B cell (primary cell): ENCODE results near the gene YBEY. TPM values are rescaled to one million over a fixed set of nuclear protein-coding genes. Genes with fewer than 3 reads are reported as not detected.

ENCODE experiments used
- ATAC-seq: fragments of 200-7000 bp; cut with Tn5 transposase; one replicate; pipeline ENCODE4 v1.10.0; 2021; ENCODE audit warnings: low read depth, mild to moderate bottlenecking, moderate number of reproducible peaks, moderate library complexity
- CTCF ChIA-PET: fragments of 350-600 bp; sonication (Branson Sonifier 250); formaldehyde crosslinking; loops from one replicate; lab custom pipeline; 2021; ENCODE audit warnings: antibody characterized with exemption, inconsistent platforms; lab: Charles Lee
- POLR2A ChIA-PET: fragments of 350-600 bp; sonication (Branson Sonifier 250); formaldehyde crosslinking; loops from one replicate; lab custom pipeline; 2021; ENCODE audit warnings: antibody characterized with exemption; lab: Charles Lee
- DNase-seq: peaks from one replicate; pipeline ENCODE4 v3.0.0; 2013
- H2AFZ ChIP-seq: 2 replicates; pipeline ENCODE4 v1.6.1; 2012; ENCODE audit warnings: mild to moderate bottlenecking, low read depth, low read length; ENCODE audit not compliant: insufficient read depth, poor library complexity, severe bottlenecking
- H3K27ac ChIP-seq, 2 donors: 1 replicate in 1 of 2; 2 replicates in 1 of 2; pipeline ENCODE4 v1.5.1; 2012 to 2013; ENCODE audit warnings: low read length in 2 of 2, mild to moderate bottlenecking in 2 of 2, moderate library complexity in 1 of 2
- H3K27me3 ChIP-seq, 4 experiments: fragments of 200-600 bp in 1 of 4; sonication (generic) in 1 of 4; replicated peaks in 1 of 4; 1 replicate in 2 of 4; 2 replicates in 2 of 4; pipeline versions ENCODE4 v1.6.1 to v1.7.0; 2013 to 2016; ENCODE audit warnings: low read length in 3 of 4, mild to moderate bottlenecking in 2 of 4, mixed read lengths in 1 of 4, moderate library complexity in 1 of 4; ENCODE audit not compliant: insufficient read depth in 4 of 4, control insufficient read depth in 3 of 4; ENCODE audit errors: control extremely low read depth in 1 of 4
- H3K36me3 ChIP-seq, 2 experiments: replicated peaks in 1 of 2; 1 replicate in 1 of 2; 2 replicates in 1 of 2; pipeline versions ENCODE4 v1.6.1 to v1.7.1; 2013; ENCODE audit warnings: low read length in 1 of 2; ENCODE audit not compliant: insufficient read depth in 2 of 2, control insufficient read depth in 1 of 2; ENCODE audit errors: control extremely low read depth in 1 of 2, extremely low read depth in 1 of 2
- H3K4me1 ChIP-seq, 2 donors: fragments of 200-600 bp in 1 of 2; sonication (generic) in 1 of 2; 1 replicate in 1 of 2; 2 replicates in 1 of 2; pipeline versions ENCODE4 v1.5.1 to v1.6.1; 2013 to 2017; ENCODE audit warnings: low read length in 2 of 2; ENCODE audit not compliant: control insufficient read depth in 2 of 2, insufficient read depth in 2 of 2
- H3K4me2 ChIP-seq: replicated peaks from 2 replicates; pipeline ENCODE3; 2012; ENCODE audit warnings: mild to moderate bottlenecking, low read depth, low read length; ENCODE audit not compliant: poor library complexity, severe bottlenecking
- H3K4me3 ChIP-seq, 5 experiments: fragments of 200-600 bp in 1 of 5; sonication (generic) in 1 of 5; 1 replicate in 3 of 5; 2 replicates in 2 of 5; pipeline versions ENCODE4 v1.5.1 to v1.7.0; 2011 to 2016; ENCODE audit warnings: low read length in 4 of 5, mild to moderate bottlenecking in 4 of 5, low read depth in 2 of 5, control low read depth in 1 of 5, moderate library complexity in 1 of 5; ENCODE audit not compliant: insufficient read depth in 1 of 5; ENCODE audit errors: control extremely low read depth in 1 of 5, extremely low read depth in 1 of 5
- H3K79me2 ChIP-seq: fragments of 200-600 bp; sonication (generic); one replicate; pipeline ENCODE4 v1.6.0; 2016; ENCODE audit warnings: low read length; ENCODE audit not compliant: control insufficient read depth, insufficient read depth
- H3K9ac ChIP-seq: fragments of 200-600 bp; sonication (generic); 2 replicates; pipeline ENCODE4 v1.6.1; 2017; ENCODE audit warnings: mild to moderate bottlenecking, low read length, moderate library complexity
- H3K9me3 ChIP-seq, 3 donors: one replicate each; pipeline versions ENCODE4 v1.6.1 to v1.7.1; 2013; ENCODE audit warnings: low read length in 2 of 3; ENCODE audit not compliant: control insufficient read depth in 2 of 3, insufficient read depth in 1 of 3; ENCODE audit errors: control extremely low read depth in 1 of 3
- H4K20me1 ChIP-seq: 2 replicates; pipeline ENCODE4 v1.6.0; 2012; ENCODE audit warnings: mild to moderate bottlenecking, low read length; ENCODE audit not compliant: insufficient read depth, control insufficient read depth, poor library complexity, severe bottlenecking
- H3K27ac Mint-ChIP-seq: one replicate; pipeline ENCODE4 v1.8.0; 2021; ENCODE audit warnings: mixed read lengths
- H3K27me3 Mint-ChIP-seq: one replicate; pipeline ENCODE4 v1.8.0; 2021; ENCODE audit warnings: mixed read lengths
- H3K4me1 Mint-ChIP-seq: one replicate; pipeline ENCODE4 v1.8.0; 2021; ENCODE audit warnings: mixed read lengths
- H3K4me3 Mint-ChIP-seq: one replicate; pipeline ENCODE4 v1.8.0; 2021; ENCODE audit warnings: mixed read lengths
- H3K9me3 Mint-ChIP-seq: one replicate; pipeline ENCODE4 v1.8.0; 2022; ENCODE audit warnings: mixed read lengths; ENCODE audit not compliant: insufficient read depth
- CTCF ChIP-seq: fragments of 200-600 bp; IDR thresholded peaks from one replicate; pipeline ENCODE4 v1.8.0; 2022; ENCODE audit warnings: antibody characterized with exemption, mild to moderate bottlenecking
- EZH2 ChIP-seq: IDR thresholded peaks from 2 replicates; pipeline ENCODE4 v1.6.1; 2012; ENCODE audit warnings: borderline replicate concordance, low read depth, mild to moderate bottlenecking, moderate library complexity, low read length; ENCODE audit not compliant: insufficient read depth, poor library complexity, severe bottlenecking
- WGBS: methylation state at CpG from one replicate; pipeline ENCODE4 v1.1.5; 2013; ENCODE audit warnings: missing lambda C conversion rate; ENCODE audit not compliant: insufficient coverage; 5-methylcytosine and 5-hydroxymethylcytosine counted together
- intact Hi-C: fragments of 100-400 bp; cut with micrococcal nuclease; formaldehyde crosslinking; loops from one replicate; pipeline ENCODE4 v1.10.0; 2022
- polyA plus RNA-seq: library from polyadenylated mRNA; depleted of rRNA; stranded (reverse); fragments of >200 nt; gene quantifications from 2 replicates; pipeline ENCODE4 v1.2.3, GENCODE V29; 2012
- total RNA-seq, 2 donors: library from RNA; stranded (reverse); fragments of 120-200 nt in 1 of 2; gene quantifications; 1 replicate in 1 of 2; 2 replicates in 1 of 2; pipeline versions ENCODE4 v1.2.3 to v1.2.4, GENCODE V29; 2013 to 2022

YBEY gene
- total and polyA plus RNA-seq, 2 donors (not counting 1 experiment from before 2014, with no cell fraction given) = 15.0 to 21.6 TPM

DNA sequence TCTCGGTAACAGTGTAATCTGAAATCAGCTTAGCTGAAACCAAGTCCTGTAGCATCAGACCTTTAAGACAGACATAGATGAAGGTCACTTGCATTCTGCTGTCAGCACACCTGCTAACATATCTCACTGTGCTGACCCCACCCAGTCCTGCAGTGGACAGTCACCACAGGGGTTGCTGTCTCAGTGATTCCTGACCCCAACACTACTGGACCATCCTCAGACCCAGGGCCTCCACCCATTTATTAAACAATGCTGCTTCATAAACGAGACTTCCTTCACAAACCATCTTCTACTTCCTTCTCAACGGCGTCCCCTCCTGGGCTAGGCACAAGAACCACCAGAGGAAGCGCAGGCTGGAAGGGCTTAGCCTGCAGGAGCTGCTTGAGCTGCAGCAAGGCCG lies 39.8 kb upstream of the YBEY start:
- Histone ChIP-seq H3K27me3 (no peaks in the 10 kb centered on the region), H3K36me3 (peaks cover 5 to 87% of the 10 kb centered on the region in 2 experiments), H2AFZ (no peak overlapping the region), H3K79me2 (peaks cover 22% of the 10 kb centered on the region), H3K4me3 (no peak overlapping the region), H3K27ac (no peak overlapping the region), H3K9me3 (no peaks in the 10 kb centered on the region), H3K4me1 (no peaks in the 10 kb centered on the region), H3K4me2 (no peak overlapping the region), H3K9ac (no peak overlapping the region), H4K20me1 (peaks cover 9% of the 10 kb centered on the region)
- intact Hi-C loops = no loop called here
- Mint-ChIP-seq H3K9me3 (no peaks in the 10 kb centered on the region), H3K4me1 (peaks cover 11% of the 10 kb centered on the region), H3K4me3 (no peak overlapping the region), H3K27ac (no peak overlapping the region), H3K27me3 (no peaks in the 10 kb centered on the region)
- DNase-seq (no peak), ATAC-seq (no peak)
- 94% methylated on average over 6 of the region's 6 CpGs for WGBS
- ChIA-PET POLR2A (no interaction called here), CTCF (no interaction called here)
- TF ChIP-seq EZH2 (no peak), CTCF (no peak)

DNA sequence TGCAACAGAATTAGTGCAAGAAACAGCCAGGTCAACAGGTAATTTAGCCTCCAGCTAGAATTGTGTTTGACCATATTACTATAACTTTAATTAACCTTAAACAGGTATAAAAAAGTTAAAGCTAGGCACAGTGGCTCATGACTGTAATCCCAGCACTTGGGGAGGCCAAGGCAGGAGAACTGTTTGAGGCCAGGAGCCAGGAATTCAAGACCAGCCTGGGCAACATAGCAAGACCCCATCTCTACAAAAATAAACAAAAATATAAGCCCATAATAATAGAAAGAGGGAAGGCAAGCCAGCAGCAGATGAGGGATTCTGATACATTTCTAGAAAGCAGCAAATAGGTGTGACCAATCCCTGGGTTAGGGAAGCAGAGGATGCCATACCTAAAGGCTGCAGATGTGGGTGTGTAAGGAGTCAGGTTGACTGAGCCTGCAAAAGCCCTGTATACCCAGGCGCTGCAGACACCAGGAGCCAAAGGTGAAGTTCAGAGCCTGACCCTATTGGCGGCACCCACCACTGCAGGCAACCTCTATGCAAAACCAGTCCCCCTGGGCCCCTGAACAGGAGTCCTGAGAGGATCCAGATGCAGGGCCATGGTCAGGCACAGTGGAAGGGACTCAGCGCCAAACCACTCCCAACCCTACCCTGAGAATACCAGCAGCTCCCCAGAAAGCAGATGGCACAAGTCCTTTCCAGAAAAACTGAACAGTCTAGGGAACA lies 38.3 kb upstream of the YBEY start:
- H2AFZ ChIP-seq = no peak overlapping the region
- H3K27ac Mint-ChIP-seq = no peak overlapping the region
- peaks cover 9% of the 10 kb centered on the region for H4K20me1 ChIP-seq
- no peak overlapping the region for H3K27ac ChIP-seq
- intact Hi-C loops = no loop called here
- no peak for ATAC-seq
- peaks cover 12% of the 10 kb centered on the region for H3K4me1 Mint-ChIP-seq
- H3K27me3 Mint-ChIP-seq = no peaks in the 10 kb centered on the region
- no peak for DNase-seq
- H3K4me3 Mint-ChIP-seq = no peak overlapping the region
- no peak overlapping the region for H3K9ac ChIP-seq
- TF ChIP-seq EZH2 (no peak), CTCF (no peak)
- peaks cover 25% of the 10 kb centered on the region for H3K79me2 ChIP-seq
- no peak overlapping the region for H3K4me2 ChIP-seq
- no peak overlapping the region for H3K4me3 ChIP-seq
- CTCF ChIA-PET = interaction anchor here (1.9 kb wide), 1 partner anchor 104 kb away, joined by 5 read pairs; no protein-coding TSS in a partner anchor
- POLR2A ChIA-PET = no interaction called here
- H3K36me3 ChIP-seq = peaks cover 3 to 87% of the 10 kb centered on the region in 2 experiments
- H3K4me1 ChIP-seq = peaks cover 0 to 4% of the 10 kb centered on the region in 2 donors
- H3K9me3 Mint-ChIP-seq = no peaks in the 10 kb centered on the region
- H3K27me3 ChIP-seq = no peaks in the 10 kb centered on the region
- 84% methylated on average over 3 of the region's 3 CpGs for WGBS
- H3K9me3 ChIP-seq = no peaks in the 10 kb centered on the region
